Activated CD8-positive, alpha-beta memory T cell treated with anti-CD3 and anti-CD28 coated beads for 48 hours (primary cell): ENCODE results near the gene KIF3B.
A peak's percentile ranks its signal among the peaks of the same experiment; 100 is the strongest.
"Not testable (repeated sequence)": the region's sequence is repeated elsewhere in the genome, so short reads cannot be mapped to it uniquely, and the experiment has no call there.

Experiments
- DNase-seq, 3 experiments: peaks; one replicate each; pipeline ENCODE4 v3.0.0-alpha.2; 2020; ENCODE audit warnings: low read depth in 2 of 3, low spot score in 2 of 3

KIF3B gene

DNA sequence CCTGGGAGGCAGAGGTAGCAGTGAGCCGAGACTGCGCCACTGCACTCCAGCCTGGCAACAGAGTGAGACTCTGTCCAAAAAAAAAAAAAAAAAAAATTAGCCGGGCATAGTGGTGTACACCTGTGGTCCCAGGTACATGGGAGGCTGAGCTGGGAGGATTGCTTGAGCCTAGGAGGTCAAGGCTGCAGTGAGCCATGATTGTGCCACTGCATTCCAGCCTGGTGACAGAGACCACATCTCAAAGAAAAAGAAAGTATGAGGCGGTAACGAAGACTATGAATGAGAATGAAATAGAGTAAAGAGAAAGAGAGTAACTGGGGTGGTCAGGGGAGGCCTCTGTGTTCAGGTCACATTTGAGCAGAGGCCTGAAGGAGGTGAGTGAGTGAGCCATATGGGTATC, 31.2 kb upstream of the KIF3B start:
- not testable (repeated sequence) for DNase-seq

DNA sequence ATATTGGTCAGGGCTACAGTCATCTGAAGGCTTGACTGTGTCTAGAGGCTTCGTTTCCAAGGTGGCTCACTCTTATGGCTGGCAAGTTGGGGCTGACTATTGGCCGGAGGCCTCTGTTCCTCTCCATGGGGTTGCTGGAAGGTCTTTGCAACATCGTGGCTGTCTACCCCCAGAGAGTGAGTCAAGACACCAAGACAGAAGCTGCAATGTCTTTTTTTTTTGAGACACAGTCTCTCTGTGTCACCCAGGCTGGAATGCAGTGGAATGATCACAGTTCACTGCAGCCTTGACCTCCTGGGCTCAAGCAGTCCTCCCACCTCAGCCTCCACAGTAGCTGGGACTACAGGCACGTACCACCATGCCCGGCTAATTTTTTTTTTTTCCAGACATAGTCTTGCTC, 29.4 kb upstream of the KIF3B start:
- DNase-seq, result no peak

DNA sequence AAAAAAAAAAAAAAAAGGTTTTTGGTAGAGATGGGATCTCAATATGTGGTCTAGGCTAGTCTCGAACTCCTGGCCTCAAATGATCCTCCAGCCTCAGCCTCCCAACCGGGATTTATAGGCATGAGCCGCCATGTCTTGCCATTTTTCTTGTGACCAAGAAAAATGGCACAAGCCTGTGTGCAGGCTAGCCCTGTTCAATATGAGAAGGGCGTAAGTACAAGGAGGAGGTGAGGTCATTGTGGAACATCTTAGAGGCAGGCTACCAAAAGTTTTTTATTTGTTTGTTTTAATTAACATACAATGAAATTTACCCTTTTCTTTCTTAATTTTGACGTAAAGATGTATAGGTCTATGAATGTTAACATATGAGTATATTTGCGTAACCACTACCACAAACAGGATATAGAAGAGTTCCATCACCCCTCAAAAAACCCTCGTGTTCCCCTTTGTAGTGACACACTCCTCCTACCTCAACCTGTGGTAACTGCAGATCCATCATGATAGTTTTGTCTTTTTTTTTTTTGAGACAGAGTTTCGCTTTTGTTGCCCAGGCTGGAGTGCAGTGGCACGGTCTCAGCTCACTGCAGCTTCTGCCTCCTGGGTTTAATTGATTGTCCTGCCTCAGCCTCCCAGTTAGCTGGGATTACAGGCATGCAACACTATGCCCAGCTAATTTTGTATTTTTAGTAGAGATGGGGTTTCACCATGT, 28.3 kb upstream of the KIF3B start:
- DNase-seq, result no peak

DNA sequence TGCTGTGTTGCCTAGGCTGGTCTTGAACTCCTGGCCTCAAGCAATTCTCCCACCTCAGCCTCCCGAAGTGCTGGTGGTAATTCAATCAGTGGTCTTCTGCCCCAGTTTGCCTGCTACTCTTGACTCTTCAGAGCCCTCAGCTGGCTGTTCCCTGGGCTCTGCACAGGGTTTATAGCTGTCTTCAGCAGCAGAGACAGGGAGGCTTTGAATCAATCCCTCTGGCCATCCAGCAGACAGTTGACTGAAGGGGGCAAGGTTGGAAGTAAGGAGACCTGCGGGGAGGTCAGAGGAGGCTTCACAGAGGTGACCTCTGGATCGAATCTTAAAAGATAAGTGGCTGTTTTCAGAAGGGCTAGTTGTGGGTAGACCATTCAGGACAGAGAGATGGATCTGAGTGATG, 26.0 kb upstream of the KIF3B start:
- no peak for DNase-seq

DNA sequence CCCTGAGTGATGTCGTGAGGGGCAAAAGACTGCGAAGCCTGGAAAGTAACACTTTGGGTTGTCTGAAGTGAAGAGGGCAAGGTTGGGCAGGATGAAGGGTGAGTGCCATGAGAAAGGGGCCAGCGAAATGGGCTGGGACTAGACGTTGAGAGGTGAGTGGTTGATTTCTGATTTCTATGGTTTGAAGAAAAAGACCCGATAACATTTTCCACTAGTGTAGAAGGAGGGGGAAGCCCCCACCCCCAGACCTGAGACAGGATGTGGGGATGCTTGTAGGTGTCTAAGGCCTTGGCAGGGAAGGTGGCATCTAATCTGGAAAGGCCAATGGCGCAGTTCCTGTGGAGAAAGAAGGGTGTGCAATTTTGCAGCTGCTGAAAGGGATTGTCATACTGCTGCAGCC, 25.3 kb upstream of the KIF3B start:
- peak; percentile 50 to 73 (median 59) for DNase-seq

DNA sequence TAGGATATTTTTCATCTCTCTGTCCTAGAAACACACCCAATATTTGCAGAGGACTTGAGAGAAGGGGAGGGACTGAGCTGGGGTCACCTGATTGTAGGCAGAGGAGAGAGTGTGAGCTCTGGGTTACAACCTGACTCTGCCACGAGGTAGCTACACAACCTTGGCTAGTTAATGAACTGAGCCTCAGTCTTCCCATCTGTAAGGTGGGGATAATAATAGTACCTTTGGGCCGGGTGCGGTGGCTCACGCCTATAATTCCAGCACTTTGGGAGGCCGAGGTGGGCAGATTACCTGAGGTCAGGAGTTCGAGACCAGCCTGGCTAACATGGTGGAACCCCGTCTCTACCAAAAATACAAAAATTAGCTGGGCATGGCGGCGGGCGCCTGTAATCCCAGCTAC, 16.5 kb upstream of the KIF3B start:
- DNase-seq, result not testable (repeated sequence)

DNA sequence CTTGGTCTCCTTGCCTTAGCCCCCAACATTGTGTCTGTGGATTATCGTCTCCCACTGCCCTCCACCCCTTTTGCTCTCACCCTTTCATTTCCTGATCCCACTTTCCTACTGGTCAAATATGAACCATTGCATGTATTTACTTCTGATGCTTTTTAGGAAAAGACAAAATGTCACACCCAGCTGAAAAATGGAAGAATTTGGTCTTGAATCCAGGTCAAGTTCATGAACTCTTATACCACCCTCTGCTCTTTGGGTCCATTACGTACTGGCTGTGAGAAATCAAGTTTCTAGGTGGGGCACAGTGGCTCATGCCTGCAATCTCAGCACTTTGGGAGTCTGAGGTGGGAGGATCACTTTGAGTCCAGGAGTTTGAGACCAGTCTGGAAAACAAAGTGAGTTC, 15.8 kb upstream of the KIF3B start:
- DNase-seq, result no peak

DNA sequence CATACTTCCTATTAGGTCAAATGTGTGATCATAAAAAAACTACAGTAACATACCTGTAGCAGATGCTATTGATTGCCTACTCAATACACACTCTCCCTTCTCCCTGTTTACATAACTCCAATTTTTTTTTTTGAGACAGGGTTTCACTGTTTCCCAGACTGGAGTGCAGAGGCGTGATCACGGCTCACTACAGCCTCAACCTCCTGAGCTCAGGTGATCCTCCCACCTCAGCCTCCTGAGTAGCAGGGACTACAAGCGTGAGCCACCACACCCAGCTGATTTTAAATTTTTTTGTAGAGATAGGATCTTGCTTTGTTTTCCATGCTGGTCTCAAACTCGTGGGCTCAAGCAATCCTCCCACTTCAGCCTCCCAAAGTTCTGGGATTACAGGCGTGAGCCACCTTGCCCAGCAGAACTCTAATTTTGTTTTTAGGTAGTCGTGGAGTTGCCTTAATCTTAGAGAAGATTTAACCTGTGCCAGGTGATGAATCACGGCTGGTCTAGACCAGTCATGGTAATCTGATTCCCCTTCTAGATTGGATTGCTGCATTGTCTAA, 14.0 kb upstream of the KIF3B start:
- DNase-seq, result no peak

DNA sequence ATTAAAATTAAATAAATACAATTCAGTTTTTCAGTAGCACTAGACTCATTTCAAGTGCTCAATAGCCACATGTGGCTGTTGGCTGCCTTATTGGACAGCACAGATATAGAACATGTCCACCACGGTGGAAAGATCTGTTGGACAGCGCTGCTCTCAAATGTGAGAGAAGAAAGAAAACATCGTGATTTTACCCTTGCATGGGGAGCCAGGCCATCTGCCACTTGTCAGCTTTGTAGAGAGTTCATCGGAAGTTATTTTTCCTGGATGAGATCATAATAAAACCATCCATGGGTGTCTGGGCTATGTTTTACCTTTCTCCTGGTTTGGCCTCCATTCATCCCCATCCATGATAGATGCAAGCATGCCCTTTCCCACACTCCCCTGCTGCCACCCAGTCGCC, 5.8 kb upstream of the KIF3B start:
- DNase-seq, result no peak

DNA sequence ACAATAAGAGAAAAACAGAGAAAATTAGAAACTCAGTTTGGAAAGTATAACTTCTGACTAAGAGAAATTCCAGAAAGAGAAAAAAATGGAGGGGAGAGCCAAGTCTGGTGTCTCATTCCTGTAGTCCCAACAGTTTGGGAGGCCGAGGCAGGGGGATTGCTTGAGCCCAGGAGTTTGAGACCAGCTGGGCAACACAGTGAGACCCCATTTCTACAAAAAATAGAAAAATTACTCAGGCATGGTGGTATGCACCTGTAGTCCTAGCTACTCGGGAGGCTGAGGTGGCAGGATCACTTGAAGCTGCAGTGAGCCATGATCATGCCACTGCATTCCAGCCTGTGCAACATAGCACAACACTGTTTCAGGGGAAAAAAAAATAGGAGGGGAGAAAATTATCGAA, 3.1 kb upstream of the KIF3B start:
- DNase-seq, result no peak

DNA sequence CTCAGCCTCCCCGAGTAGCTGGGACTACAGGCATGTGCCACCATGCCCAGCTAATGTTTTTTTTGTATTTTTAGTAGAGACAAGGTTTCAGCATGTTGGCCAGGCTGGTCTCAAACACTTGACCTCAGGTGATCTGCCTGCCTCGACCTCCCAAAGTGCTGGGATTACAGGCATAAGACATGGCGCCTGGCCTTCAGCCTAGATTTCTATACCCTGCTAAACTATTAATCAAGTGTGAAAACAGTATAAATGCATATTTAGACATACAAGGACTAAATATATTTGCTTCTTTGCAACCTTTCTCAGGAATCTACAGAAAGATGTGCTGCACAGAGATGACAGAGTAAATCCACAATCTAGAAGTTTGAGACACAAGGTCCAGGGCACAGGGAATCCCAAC, 2.3 kb upstream of the KIF3B start:
- not testable (repeated sequence) for DNase-seq

DNA sequence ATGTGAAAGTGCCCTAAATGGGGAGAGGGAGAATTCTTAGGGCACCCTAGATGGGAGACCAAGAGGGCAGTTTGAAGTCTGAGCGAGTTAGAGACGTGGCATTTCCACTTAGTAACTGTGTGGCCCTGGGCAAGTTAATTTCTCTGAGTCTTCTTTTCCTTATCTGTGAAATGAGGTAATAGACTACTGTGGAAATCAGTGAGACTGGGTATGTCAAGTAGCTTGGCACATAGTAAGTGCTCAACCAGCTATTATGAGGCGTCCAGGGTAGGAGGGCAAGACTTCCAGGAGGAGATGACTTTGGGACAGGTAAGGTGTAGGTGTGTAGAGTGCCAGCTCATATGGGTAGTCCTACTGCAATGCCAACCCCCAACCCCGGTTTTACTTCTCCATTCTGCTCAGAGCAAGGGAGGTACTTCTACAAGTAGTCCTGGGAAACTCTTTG, 770 bp downstream of the KIF3B start:
- no peak for DNase-seq

DNA sequence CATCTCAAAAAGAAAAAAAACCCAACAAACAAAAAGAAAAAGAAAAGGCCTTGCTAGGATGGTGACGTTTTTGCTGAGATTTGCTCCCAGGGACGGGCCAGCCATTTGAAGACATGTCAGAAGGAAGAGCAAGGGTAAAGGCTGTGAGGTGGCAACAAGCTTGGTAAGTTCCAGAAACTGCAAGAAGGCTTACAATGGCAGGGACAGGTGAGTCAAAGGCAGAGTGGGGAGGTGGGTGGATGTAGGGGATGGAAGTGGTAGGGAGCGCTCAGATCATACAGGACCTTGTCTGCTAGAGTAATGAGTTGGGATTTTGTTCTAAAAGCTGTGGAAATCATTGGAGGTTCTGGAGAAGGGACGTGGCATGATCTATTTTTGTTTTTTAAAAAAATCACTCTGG, 4.3 kb downstream of the KIF3B start:
- DNase-seq, result no peak

DNA sequence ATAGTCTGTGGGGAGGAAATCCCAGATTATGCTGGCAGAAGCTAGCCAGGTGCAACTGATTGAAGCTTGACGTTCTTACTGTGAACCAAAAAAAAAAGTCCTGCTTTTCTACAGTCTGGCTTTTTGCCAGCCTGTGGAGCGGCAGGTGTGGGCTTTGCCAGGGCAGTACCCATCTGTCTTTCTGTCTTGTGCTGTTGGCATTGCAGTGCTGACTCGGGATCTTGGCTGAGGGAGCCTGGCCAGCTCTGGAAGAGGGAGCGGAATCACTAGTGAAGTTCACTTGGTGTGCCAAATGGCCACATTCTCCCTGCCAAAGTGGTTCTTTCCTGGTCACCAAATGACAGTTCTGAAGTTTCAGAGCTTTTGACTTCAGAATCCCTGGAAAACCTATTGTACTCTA, 5.0 kb downstream of the KIF3B start:
- no peak for DNase-seq

DNA sequence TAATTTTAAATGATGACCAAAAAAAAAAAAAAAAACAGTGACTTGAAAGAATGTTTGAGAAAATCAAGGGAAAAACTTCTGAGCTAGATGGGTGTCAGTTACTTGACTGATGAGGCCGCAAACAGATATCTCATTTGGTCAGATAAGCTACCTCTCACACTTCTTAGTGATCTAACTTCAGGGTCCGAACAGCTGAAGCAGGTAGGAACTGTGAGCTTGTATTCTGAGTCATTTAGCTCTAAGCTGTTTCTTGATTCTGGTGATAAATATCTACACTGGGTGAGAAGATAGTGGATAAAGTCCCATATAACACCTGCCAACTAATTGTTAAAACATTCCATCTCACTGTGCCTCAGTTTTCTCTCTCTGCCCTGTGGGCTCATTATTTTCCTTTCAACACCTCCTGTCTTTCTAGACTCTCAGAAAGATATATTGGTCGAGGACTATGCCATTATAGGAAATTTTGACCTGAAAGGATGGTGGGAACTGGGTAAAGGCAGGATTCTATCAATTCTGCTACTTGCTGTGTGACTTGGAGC, 7.7 kb downstream of the KIF3B start:
- DNase-seq, result no peak

DNA sequence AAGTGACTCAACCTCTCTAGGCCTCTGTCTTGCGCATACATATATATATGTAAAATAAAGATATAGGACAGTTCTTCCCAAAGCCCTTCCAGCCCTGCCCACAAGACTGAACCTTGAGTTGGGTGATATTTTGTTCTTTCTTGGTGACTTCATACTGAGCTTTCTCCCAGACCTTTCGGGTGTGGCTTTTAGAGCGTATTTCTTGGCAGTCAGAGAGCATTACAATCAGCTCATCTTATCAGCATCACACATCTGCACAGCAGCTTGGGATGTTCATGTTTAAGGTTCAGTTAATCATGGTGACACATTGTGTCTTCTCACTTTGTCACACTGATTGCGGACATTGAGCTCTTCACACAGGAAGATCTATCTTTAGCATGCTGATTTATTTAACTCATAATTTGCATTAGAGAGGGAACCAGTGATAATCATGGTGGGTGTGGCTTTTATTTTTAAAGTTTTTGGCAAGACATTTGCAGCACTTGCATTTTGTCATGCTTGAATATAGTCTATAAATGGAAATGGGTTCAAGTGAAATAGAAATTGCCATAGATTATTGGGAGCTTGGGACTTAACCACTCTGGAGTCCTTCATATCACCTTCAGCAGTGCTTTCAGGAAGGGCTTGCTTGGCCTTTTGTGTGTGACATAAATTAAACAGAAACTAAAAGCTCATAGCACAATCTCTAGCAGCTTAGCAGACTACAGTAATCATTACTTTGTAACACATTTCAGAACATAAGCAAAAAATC, 8.3 kb downstream of the KIF3B start:
- peak in 1 of 3 experiments; percentile 11 for DNase-seq

DNA sequence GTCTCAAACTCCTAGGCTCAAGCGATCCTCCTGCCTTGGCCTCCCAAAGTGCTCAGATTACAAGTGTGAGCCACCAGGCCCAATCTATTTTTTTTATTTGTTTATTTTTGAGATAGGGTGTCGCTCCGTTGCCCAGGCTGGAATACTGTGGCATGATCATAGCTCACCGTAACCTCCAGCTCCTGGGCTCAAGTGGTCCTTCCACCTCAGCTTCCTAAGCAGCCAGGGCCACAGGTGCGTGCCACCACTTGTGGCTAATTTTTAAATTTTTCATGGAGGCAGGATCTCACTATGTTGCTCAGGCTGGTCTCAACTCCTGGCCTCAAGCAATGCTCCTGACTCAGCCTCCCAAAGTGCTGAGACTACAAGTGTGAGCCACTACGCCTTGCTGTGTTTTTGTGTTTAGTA, 9.8 kb downstream of the KIF3B start:
- no peak for DNase-seq

DNA sequence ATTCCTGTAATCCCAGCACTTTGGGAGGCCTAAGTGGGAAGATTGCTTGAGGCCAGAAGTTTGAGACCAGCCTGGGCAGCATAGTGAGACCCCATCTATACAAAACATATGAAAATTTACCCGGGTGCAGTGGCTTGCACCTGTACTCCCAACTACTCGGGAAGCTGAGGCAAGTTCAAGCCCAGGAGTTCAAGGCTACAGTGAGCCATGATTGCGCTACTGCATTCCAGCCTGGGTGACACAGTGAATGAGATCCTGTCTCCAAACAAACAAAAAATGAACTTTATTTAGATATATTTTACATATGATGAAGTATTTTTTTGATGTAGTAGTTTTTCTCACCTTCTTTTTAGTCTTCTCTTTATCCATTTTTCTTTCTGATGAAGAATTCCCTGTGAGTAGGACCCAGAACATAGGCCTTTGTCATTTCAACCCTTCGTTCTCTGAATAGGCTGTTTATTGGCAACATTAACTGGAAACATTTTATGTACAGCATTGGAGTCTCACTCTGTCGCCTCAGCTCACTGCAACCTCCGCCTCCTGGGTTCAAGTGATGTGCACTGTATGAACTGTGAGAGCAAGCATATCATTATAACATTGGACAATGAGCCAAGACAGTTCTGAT, 10.9 kb downstream of the KIF3B start:
- no peak for DNase-seq

DNA sequence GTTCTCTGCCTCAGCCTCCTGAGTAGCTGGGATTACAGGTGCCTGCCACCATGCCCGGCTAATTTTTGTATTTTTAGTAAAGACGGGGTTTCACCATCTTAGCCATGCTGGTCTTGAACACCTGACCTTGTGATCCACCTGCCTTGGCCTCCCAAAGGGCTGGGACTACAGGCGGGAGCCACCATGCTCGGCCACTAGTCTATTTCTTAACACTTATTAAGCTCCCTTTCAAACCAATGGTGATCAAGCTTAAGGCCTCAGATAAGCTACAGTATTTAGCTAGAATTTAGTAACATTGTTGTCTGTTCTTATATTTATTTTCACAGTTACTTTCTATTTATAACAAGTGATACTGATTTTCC, 11.8 kb downstream of the KIF3B start:
- DNase-seq, result not testable (repeated sequence)

DNA sequence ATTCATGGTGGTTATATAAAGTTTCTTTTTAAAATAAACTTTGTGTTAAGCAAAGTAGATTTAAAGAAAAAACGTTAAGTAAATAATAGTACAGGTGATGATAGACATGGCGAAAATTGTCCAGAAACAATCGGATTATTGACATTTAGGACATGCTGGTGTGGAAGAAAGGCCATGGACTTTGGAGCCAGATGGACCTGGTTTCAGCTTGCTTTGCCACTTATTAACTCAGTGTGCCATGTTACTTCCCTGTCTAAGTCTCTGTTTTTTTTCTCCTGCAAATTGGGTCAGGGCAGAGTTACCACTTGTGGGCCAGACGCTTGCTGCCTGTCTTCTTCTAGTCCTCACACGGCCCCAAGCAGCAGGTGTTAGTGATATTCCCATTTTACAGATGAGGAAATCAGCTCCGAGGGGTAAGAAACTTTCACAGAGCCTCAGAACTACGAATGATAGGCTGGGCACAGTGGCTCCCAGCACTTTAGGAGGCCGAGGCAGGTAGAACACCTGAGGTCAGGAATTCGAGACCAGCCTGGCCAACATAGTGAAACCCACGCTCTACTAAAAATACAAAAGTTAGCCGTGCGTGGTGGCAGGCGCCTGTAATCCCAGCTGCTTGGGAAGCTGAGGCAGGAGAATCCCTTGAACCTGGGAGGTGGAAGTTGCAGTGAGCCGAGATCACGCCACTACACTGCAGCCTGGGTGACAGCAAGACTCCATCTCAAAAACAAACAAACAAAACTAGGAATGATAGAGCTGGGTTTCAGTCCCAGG, 12.4 kb downstream of the KIF3B start:
- DNase-seq, result no peak

DNA sequence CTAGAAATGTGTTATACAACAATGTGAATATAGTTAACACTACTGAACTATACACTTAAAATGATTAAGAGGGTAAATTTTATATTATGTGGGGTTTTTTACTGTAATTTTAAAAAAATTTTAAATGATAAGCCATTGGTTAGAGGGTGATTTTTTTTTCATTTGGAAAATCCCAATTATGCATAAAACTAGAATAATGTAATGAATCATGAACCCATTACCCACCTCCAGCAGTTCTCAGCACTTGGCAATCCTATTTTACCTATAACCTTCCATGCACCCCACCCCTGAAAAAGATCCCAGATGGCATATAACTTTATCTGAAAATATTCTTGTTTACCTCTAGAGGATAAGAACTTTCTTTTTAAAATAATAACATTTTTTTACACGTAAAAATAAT, 13.7 kb downstream of the KIF3B start:
- DNase-seq, result no peak
